ENCODE data around the gene ZC3H12A.

Gene ZC3H12A

DNA sequence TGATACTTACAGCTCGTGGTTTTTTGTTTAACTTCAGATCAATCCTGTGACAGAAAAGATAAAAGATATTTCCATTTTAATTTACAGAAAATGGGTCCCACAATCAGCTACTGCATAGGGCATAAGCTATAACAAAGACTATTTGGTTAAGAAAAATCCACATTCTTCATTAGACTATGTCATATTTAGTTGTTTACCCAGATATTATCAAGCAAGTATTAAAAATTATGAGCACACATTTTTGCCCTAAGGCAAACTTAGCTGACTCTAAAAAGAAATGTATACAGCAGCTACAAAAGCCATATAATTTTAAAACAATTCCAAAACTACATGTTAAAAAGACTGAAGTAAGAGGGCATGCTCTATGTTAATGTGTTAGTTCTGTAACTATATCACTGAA is 21.5 kb downstream of the ZC3H12A start:
- TF ChIP-seq CTCF (conservative IDR thresholded peaks at IDR 0.05), result no peak
- peak overlapping the region; percentile 95 for H3K27ac ChIP-seq

- peak overlapping the region; percentile 95 for H3K27ac ChIP-seq
- no peak for TF ChIP-seq CTCF (conservative IDR thresholded peaks at IDR 0.05)
These were observed 23.5 kb downstream of the ZC3H12A start for GRCh38 chr1:37497832-37498231.

DNA sequence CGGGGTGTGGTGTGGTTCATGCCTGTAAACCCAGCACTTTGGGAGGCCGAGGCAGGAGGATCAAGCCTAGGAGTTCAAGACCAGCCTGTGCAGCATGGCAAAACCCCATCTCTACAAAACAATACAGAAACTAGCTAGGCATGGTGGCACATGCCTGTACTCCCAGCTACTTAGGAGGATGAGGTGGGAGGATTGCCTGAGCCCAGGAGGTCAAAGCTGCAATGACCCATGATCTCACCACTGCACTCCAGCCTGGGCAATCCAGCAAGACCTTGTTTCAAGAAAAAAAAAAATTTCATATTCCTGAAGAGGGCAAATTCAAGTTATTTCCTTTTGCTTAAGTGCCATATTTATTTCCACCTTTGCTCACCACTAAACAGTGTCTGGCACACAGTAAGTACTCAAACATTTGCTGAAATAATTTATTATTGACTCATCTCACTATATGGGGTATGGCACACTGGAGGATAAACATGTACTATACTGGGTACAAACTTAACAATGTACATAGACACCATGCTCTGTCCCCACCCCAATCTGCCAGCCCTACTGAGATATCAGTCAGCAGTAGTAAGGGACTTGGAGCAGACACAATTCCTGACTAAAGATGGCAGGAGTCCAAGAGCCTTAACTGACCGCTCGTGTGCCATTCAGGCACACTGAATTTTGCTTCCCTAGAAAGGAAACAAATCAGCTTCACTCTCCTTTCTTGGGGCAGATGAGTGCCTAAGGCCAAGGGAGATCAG is 24.7 kb downstream of the ZC3H12A start:
- TF ChIP-seq CTCF (conservative IDR thresholded peaks at IDR 0.05), result no peak
- H3K27ac ChIP-seq, result peak overlapping the region; percentile 95

GRCh38 chr1:37501661-37502060 is 27.3 kb downstream of the ZC3H12A start:
- TF ChIP-seq CTCF (conservative IDR thresholded peaks at IDR 0.05), result no peak
- H3K27ac ChIP-seq, result peak overlapping the region; percentile 95

DNA sequence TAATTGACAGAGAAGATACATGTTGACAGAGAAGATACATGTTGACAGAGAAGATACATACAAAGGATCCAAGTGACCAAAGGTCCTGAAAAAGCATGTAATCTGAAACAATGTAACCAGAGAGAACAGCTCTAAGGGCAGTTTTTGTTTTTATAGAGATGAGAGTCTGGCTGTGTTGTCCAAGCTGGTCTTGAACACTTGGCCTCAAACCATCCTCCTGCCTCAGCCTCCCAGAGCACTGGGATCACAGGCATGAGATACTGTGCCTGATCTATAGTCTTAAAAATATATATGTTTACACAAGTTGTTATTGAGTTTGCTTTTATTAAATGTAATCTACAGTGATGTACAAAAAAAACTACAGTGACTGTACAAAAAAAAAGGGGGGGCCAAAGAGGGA is 27.7 kb downstream of the ZC3H12A start:
- H3K27ac ChIP-seq, result peak overlapping the region; percentile 95
- no peak for TF ChIP-seq CTCF (conservative IDR thresholded peaks at IDR 0.05)

- peak overlapping the region; percentile 95 for H3K27ac ChIP-seq
These were observed 28.4 kb downstream of the ZC3H12A start for GRCh38 chr1:37502791-37503190.

DNA sequence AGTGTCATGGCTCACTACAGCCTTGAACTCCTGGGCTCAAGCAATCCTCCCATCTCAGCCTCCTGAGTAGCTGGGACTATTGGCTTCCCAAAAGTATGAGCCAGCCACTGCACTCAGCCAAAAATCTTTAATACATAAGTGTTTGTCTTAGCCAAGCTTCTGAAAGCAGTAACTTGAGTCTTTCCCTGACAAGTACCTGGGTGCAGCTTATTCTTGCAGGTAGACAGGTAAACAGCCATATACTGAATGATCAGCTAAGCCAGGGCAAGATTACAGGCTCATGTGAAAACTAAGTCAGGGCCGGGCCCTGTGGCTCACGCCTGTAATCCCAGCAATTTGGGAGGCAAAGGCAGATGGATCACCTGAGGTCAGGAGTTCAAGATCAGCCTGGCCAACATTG is 32.4 kb downstream of the ZC3H12A start:
- peak overlapping the region; percentile 46 for H3K27ac ChIP-seq
- no peak for TF ChIP-seq CTCF (conservative IDR thresholded peaks at IDR 0.05)

GRCh38 chr1:37509181-37509580 is 34.8 kb downstream of the ZC3H12A start:
- H3K27ac ChIP-seq, result no peak overlapping the region
- TF ChIP-seq CTCF (conservative IDR thresholded peaks at IDR 0.05), result peak; percentile 35; the same call in 1 of the 2 replicates

Data from VCaP (cell line).